CD14-positive monocyte (primary cell): ENCODE data around the gene HABP4. TPM values are rescaled to one million over a fixed set of nuclear protein-coding genes. Genes with fewer than 3 reads are reported as not detected.

Experiments
- DNase-seq, 3 donors: peaks; one replicate each; pipeline ENCODE4 v3.0.0-alpha.2; 2011 to 2022
- H2AFZ ChIP-seq: 2 replicates; pipeline ENCODE4 v1.6.0; 2012; ENCODE audit warnings: mild to moderate bottlenecking, low read depth, low read length, inconsistent platforms; ENCODE audit not compliant: insufficient read depth, poor library complexity, severe bottlenecking
- H3K27ac ChIP-seq, 2 donors: 1 replicate in 1 of 2; 2 replicates in 1 of 2; pipeline ENCODE4 v1.5.1; 2012 to 2013; ENCODE audit warnings: low read length in 2 of 2, control low read depth in 1 of 2, inconsistent platforms in 1 of 2, low read depth in 1 of 2, mild to moderate bottlenecking in 1 of 2
- H3K27me3 ChIP-seq, 2 donors: one replicate each; pipeline versions ENCODE4 v1.6.0 to v1.6.1; 2011 to 2013; ENCODE audit warnings: low read length in 2 of 2; ENCODE audit not compliant: control insufficient read depth in 2 of 2, insufficient read depth in 2 of 2
- H3K36me3 ChIP-seq, 2 donors: replicated peaks in 1 of 2; 1 replicate in 1 of 2; 2 replicates in 1 of 2; pipeline versions ENCODE4 v1.5.1 to v1.6.1; 2012 to 2013; ENCODE audit warnings: low read length in 2 of 2, control low read depth in 1 of 2, inconsistent platforms in 1 of 2, mild to moderate bottlenecking in 1 of 2; ENCODE audit not compliant: insufficient read depth in 2 of 2, control insufficient read depth in 1 of 2
- H3K4me1 ChIP-seq, 2 donors: 1 replicate in 1 of 2; 2 replicates in 1 of 2; pipeline versions ENCODE4 v1.5.1 to v1.6.1; 2012 to 2013; ENCODE audit warnings: low read length in 2 of 2, control low read depth in 1 of 2, inconsistent platforms in 1 of 2, mild to moderate bottlenecking in 1 of 2, moderate library complexity in 1 of 2; ENCODE audit not compliant: insufficient read depth in 2 of 2, control insufficient read depth in 1 of 2
- H3K4me2 ChIP-seq: replicated peaks from 2 replicates; pipeline ENCODE3; 2012; ENCODE audit warnings: low read length, moderate library complexity, mild to moderate bottlenecking; ENCODE audit not compliant: poor library complexity, severe bottlenecking; ENCODE audit errors: extremely low read depth
- H3K4me3 ChIP-seq, 3 experiments: fragments of 200-600 bp in 1 of 3; sonication (generic) in 1 of 3; replicated peaks in 1 of 3; 1 replicate in 2 of 3; 2 replicates in 1 of 3; pipeline ENCODE4 v1.5.1; 2011 to 2013; ENCODE audit warnings: low read length in 3 of 3, mild to moderate bottlenecking in 3 of 3, control low read depth in 2 of 3, low read depth in 2 of 3, inconsistent platforms in 1 of 3, moderate library complexity in 1 of 3
- H3K79me2 ChIP-seq: 2 replicates; pipeline ENCODE4 v1.6.0; 2012; ENCODE audit warnings: mild to moderate bottlenecking, control low read depth, inconsistent platforms, low read length, moderate library complexity; ENCODE audit not compliant: insufficient read depth
- H3K9ac ChIP-seq: 2 replicates; pipeline ENCODE4 v1.6.0; 2017; ENCODE audit warnings: low read length, mild to moderate bottlenecking; ENCODE audit not compliant: insufficient read depth, poor library complexity, severe bottlenecking
- H3K9me3 ChIP-seq, 2 donors: replicated peaks in 1 of 2; 1 replicate in 1 of 2; 2 replicates in 1 of 2; pipeline versions ENCODE4 v1.5.1 to v1.6.1; 2012 to 2013; ENCODE audit warnings: low read length in 2 of 2, control low read depth in 1 of 2; ENCODE audit not compliant: control insufficient read depth in 1 of 2, insufficient read depth in 1 of 2
- H4K20me1 ChIP-seq: 2 replicates; pipeline ENCODE4 v1.6.0; 2012; ENCODE audit warnings: mild to moderate bottlenecking, low read length, control low read depth, moderate library complexity; ENCODE audit not compliant: insufficient read depth
- H3K27ac Mint-ChIP-seq, 7 donors: one replicate each; pipeline ENCODE4 v1.8.0; 2020; ENCODE audit warnings: mild to moderate bottlenecking in 7 of 7, mixed read lengths in 7 of 7, moderate library complexity in 6 of 7, inconsistent platforms in 2 of 7
- H3K27me3 Mint-ChIP-seq, 3 donors: one replicate each; pipeline ENCODE4 v1.8.0; 2021 to 2022; ENCODE audit warnings: low read depth in 3 of 3, mild to moderate bottlenecking in 3 of 3, mixed read lengths in 3 of 3, moderate library complexity in 3 of 3, inconsistent platforms in 1 of 3
- H3K36me3 Mint-ChIP-seq, 2 donors: one replicate each; pipeline ENCODE4 v1.8.0; 2020; ENCODE audit warnings: mixed read lengths in 2 of 2, inconsistent platforms in 1 of 2, mild to moderate bottlenecking in 1 of 2
- H3K4me1 Mint-ChIP-seq: one replicate; pipeline ENCODE4 v1.8.0; 2020; ENCODE audit warnings: mild to moderate bottlenecking, mixed read lengths
- H3K4me3 Mint-ChIP-seq, 2 donors: one replicate each; pipeline ENCODE4 v1.8.0; 2020; ENCODE audit warnings: mild to moderate bottlenecking in 2 of 2, mixed read lengths in 2 of 2, moderate library complexity in 1 of 2
- H3K9me3 Mint-ChIP-seq, 7 donors: one replicate each; pipeline ENCODE4 v1.8.0; 2020 to 2022; ENCODE audit warnings: mixed read lengths in 7 of 7, mild to moderate bottlenecking in 6 of 7, moderate library complexity in 6 of 7, inconsistent platforms in 2 of 7
- CTCF ChIP-seq: fragments of 200-600 bp; IDR thresholded peaks from one replicate; pipeline ENCODE4 v1.8.0; 2022; ENCODE audit warnings: antibody characterized with exemption, mild to moderate bottlenecking
- WGBS: methylation state at CpG from one replicate; pipeline ENCODE4 v1.1.5; 2013; ENCODE audit warnings: missing lambda C conversion rate; ENCODE audit not compliant: insufficient coverage; 5-methylcytosine and 5-hydroxymethylcytosine counted together
- intact Hi-C, 2 donors: fragments of 100-400 bp; cut with micrococcal nuclease; formaldehyde crosslinking; loops; one replicate each; pipeline versions ENCODE4 v1.15.0 to v1.15.1; 2023
- polyA plus RNA-seq, 3 donors: library from polyadenylated mRNA; depleted of rRNA in 1 of 3; unstranded in 2 of 3; stranded (reverse) in 1 of 3; fragments of 300-500 nt in 2 of 3; fragments of >200 nt in 1 of 3; fragmentation: Illumina TruSeq in 2 of 3; gene quantifications; 1 replicate in 2 of 3; 2 replicates in 1 of 3; pipeline ENCODE4 v1.2.3, GENCODE V29; 2012 to 2021

Gene HABP4
- polyA plus RNA-seq, 3 donors, result 0.54 to 0.97 (median 0.68) TPM

DNA sequence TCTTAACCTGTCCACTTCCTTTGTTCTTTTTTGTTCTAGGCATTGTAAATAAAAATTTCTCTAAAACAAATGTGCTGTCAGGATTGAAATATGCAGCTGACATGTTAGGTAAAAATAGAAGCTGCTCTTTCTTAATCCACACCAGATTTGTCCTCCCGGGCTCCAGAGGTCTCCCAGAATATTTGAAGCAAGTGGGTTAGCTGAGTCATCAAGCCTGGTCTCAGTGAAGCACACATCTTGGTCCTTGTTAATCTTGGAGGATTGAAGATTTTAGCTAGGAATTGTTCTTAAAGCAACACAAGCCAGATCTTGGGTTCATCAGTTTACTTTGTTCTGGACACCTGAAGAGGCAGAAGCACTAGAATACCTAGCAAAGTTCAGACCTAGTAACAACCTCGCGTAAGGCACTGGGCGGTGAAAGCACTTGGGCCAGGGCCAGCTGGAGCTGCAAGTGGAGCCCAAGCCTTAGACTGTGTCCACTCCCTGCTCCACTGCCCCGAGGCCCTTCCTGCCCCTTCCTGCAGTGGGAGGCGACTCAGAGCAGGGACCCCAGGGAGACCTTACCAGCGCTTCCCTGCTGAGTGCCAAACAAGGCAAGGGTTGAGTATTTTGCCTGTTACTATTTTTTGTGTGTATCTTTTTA lies 36.5 kb downstream of the HABP4 start:
- Mint-ChIP-seq H3K9me3 (no peaks in the 10 kb centered on the region), H3K27ac (no peak overlapping the region), H3K27me3 (peaks cover 0 to 4% (median 0%) of the 10 kb centered on the region in 3 donors), H3K4me3 (no peak overlapping the region), H3K36me3 (no peaks in the 10 kb centered on the region), H3K4me1 (peaks cover 8% of the 10 kb centered on the region)
- no peaks in the 10 kb centered on the region for H4K20me1 ChIP-seq
- 98% methylated on average over 4 of the region's 7 CpGs for WGBS
- no peak for TF ChIP-seq CTCF
- H3K27me3 ChIP-seq, result no peaks in the 10 kb centered on the region
- no peak overlapping the region for H3K27ac ChIP-seq
- H3K79me2 ChIP-seq, result no peaks in the 10 kb centered on the region
- intact Hi-C loops, result no loop called here
- no peaks in the 10 kb centered on the region for H3K36me3 ChIP-seq
- H2AFZ ChIP-seq, result no peak overlapping the region
- H3K4me3 ChIP-seq, result no peak overlapping the region
- no peak overlapping the region for H3K9ac ChIP-seq
- H3K4me1 ChIP-seq, result no peaks in the 10 kb centered on the region
- DNase-seq, result no peak
- no peaks in the 10 kb centered on the region for H3K9me3 ChIP-seq
- H3K4me2 ChIP-seq, result no peak overlapping the region

DNA sequence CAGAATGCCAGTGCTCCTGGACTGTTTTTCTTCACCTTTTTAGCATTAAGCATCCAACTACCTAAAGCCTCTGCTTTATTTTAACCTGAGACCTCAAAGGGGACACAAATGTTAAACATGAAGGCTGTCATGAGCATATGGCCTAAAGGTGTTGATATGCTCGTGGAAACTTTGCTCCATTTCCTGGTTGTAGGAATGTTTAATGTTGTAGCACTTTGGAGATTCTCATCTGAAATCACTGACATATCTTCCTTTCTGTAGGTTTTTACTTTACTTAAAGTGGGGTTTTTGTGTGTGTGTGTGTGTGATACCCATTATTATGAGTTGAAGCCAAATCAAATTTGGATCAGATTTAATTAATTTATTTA lies 37.0 kb downstream of the HABP4 start:
- DNase-seq, result no peak
- no peaks in the 10 kb centered on the region for H3K36me3 Mint-ChIP-seq
- no peaks in the 10 kb centered on the region for H4K20me1 ChIP-seq
- no peak overlapping the region for H3K27ac Mint-ChIP-seq
- H3K27me3 ChIP-seq, result no peaks in the 10 kb centered on the region
- H3K27me3 Mint-ChIP-seq, result peaks cover 0 to 2% (median 0%) of the 10 kb centered on the region in 3 donors
- no peak overlapping the region for H3K4me2 ChIP-seq
- H3K4me1 Mint-ChIP-seq, result peaks cover 8% of the 10 kb centered on the region
- TF ChIP-seq CTCF, result no peak
- no peak overlapping the region for H3K4me3 ChIP-seq
- no peaks in the 10 kb centered on the region for H3K9me3 ChIP-seq
- H3K4me1 ChIP-seq, result no peaks in the 10 kb centered on the region
- no peak overlapping the region for H3K27ac ChIP-seq
- H3K79me2 ChIP-seq, result no peaks in the 10 kb centered on the region
- no peak overlapping the region for H2AFZ ChIP-seq
- H3K36me3 ChIP-seq, result no peaks in the 10 kb centered on the region
- WGBS, result no CpG with 5 or more reads among the region's 1 CpG
- H3K9me3 Mint-ChIP-seq, result no peaks in the 10 kb centered on the region
- H3K9ac ChIP-seq, result no peak overlapping the region
- intact Hi-C loops, result no loop called here
- no peak overlapping the region for H3K4me3 Mint-ChIP-seq
